K562 (cell line): ENCODE measurements around the gene ENTPD6. TPM values are rescaled to one million over a fixed set of nuclear protein-coding genes. Genes with fewer than 3 reads are reported as not detected.

Experiments used
- polyA plus RNA-seq, 8 experiments: library from polyadenylated mRNA; depleted of rRNA in 4 of 8; stranded (reverse) in 5 of 8; unstranded in 3 of 8; fragments of >200 nt; fragmentation: Nextera tagmentation in 2 of 8; fragmentation: Illumina TruSeq in 1 of 8; extraction: Ambion mirVana in 2 of 8; extraction: Trizol in 1 of 8; gene quantifications; 2 replicates each; pipeline versions ENCODE4 v1.2.1 to v1.2.3, GENCODE V29; 2011 to 2014; ENCODE audit warnings: inconsistent platforms in 1 of 8, missing spikeins in 1 of 8
- total RNA-seq, 7 experiments: library from RNA; depleted of rRNA in 6 of 7; stranded (reverse); fragments of >200 nt in 6 of 7; fragmentation: Illumina TruSeq in 2 of 7; extraction: Trizol in 2 of 7; gene quantifications; 2 replicates each; pipeline versions ENCODE4 v1.2.1 to v1.2.3, GENCODE V29; 2011 to 2021; ENCODE audit warnings: low replicate concordance in 1 of 7
- TF ChIP-seq, protein P1 (sequence below): fragments of 250-450 bp; sonication (Bioruptor Pico); IDR thresholded peaks from 2 replicates; pipeline ENCODE4 v1.4.0; 2020; ENCODE audit warnings: mild to moderate bottlenecking, moderate library complexity, borderline replicate concordance
- TF ChIP-seq, protein P2 (sequence below): sonication (generic); formaldehyde crosslinking; IDR thresholded peaks from 2 replicates; pipeline ENCODE4 v1.8.0; 2022; ENCODE audit warnings: missing genetic modification reagents, mild to moderate bottlenecking, borderline replicate concordance

Gene ENTPD6
- total and polyA plus RNA-seq, 9 of the 15 experiments (the other 6 are each of a cell fraction or from before 2014, with no cell fraction given), result 0.82 to 36.8 (median 22.4) TPM

DNA sequence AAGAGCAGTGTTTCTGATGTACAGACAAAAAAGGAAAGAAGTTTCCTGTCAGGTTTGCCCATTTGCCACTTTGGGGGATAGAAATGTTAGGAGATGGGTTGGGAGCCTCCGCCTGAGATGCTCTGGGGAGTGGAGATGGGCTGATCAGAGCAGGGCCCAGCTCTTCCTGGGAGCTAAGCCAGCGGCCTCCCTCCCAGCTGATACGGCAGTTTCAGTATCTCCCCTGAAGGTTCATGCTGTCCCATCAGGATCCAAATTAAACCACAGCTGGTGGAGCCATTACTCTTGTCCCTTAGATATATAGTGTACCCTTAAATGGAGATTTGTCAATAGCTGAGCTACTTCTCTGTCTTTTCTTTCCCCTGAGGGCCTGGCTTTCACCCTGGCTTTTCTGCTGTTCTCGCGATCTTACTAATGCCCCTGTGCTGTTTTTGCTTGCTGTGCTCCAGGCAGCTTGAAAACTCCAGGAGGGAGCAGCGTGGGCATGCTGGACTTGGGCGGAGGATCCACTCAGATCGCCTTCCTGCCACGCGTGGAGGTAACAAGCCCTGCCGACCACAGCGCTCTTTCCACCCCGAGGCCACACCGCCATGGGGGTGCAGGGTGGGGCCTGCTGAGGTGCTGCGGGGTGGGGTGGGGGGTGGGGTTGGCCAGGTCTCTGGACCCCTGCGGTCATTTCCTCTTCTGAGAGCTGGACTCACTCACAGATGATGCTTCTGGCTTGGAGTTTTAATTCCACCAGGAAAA, 20.9 kb downstream of the ENTPD6 start (continued):
- TF ChIP-seq, protein P1, sequence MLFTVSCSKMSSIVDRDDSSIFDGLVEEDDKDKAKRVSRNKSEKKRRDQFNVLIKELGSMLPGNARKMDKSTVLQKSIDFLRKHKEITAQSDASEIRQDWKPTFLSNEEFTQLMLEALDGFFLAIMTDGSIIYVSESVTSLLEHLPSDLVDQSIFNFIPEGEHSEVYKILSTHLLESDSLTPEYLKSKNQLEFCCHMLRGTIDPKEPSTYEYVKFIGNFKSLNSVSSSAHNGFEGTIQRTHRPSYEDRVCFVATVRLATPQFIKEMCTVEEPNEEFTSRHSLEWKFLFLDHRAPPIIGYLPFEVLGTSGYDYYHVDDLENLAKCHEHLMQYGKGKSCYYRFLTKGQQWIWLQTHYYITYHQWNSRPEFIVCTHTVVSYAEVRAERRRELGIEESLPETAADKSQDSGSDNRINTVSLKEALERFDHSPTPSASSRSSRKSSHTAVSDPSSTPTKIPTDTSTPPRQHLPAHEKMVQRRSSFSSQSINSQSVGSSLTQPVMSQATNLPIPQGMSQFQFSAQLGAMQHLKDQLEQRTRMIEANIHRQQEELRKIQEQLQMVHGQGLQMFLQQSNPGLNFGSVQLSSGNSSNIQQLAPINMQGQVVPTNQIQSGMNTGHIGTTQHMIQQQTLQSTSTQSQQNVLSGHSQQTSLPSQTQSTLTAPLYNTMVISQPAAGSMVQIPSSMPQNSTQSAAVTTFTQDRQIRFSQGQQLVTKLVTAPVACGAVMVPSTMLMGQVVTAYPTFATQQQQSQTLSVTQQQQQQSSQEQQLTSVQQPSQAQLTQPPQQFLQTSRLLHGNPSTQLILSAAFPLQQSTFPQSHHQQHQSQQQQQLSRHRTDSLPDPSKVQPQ (CRISPR knock-in tag), result no peak
- TF ChIP-seq, protein P2, sequence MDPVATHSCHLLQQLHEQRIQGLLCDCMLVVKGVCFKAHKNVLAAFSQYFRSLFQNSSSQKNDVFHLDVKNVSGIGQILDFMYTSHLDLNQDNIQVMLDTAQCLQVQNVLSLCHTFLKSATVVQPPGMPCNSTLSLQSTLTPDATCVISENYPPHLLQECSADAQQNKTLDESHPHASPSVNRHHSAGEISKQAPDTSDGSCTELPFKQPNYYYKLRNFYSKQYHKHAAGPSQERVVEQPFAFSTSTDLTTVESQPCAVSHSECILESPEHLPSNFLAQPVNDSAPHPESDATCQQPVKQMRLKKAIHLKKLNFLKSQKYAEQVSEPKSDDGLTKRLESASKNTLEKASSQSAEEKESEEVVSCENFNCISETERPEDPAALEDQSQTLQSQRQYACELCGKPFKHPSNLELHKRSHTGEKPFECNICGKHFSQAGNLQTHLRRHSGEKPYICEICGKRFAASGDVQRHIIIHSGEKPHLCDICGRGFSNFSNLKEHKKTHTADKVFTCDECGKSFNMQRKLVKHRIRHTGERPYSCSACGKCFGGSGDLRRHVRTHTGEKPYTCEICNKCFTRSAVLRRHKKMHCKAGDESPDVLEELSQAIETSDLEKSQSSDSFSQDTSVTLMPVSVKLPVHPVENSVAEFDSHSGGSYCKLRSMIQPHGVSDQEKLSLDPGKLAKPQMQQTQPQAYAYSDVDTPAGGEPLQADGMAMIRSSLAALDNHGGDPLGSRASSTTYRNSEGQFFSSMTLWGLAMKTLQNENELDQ (CRISPR knock-in tag), result no peak
